ENCODE measurements around the gene SLC1A2. TPM values are rescaled to one million over a fixed set of nuclear protein-coding genes. Genes with fewer than 3 reads are reported as not detected.

Gene SLC1A2
- total and polyA plus RNA-seq, 2 experiments from 2014 or later = 0.70 to 2.8 TPM

GRCh38 chr11:35276396-35277145 lies 142.8 kb downstream of the SLC1A2 start (continued):
- TF ChIP-seq CTCF (conservative IDR thresholded peaks at IDR 0.05; ENCODE audit: low read depth in 2 of 2) (no peak), EZH2 (IDR thresholded peaks at IDR 0.05; ENCODE audit: low read depth, unreplicated experiment) (no peak)

GRCh38 chr11:35275786-35276170 lies 143.6 kb downstream of the SLC1A2 start:
- Histone ChIP-seq H3K4me2 (no peak overlapping the region), H4K20me1 (replicated peaks; ENCODE audit: insufficient read depth) (no peaks in the 10 kb centered on the region), H3K27ac (ENCODE audit: low read depth) (no peak overlapping the region), H3K36me3 (ENCODE audit: insufficient read depth) (no peaks in the 10 kb centered on the region), H3K79me2 (replicated peaks; ENCODE audit: insufficient read depth) (no peaks in the 10 kb centered on the region), H3F3A (replicated peaks; ENCODE audit: low read depth) (no peaks in the 10 kb centered on the region), H3K4me1 (ENCODE audit: insufficient read depth) (no peaks in the 10 kb centered on the region; the same call in 1 of the 2 replicates), H3K4me3 (no peak overlapping the region), H2AFZ (no peak overlapping the region), H3K27me3 (ENCODE audit: insufficient read depth) (no peaks in the 10 kb centered on the region), H3K9me2 (ENCODE audit: insufficient read depth) (peaks cover 6% of the 10 kb centered on the region; the same call in 1 of the 2 replicates)
- H3K27ac Mint-ChIP-seq = no peak overlapping the region
- peaks cover 5% of the 10 kb centered on the region for H3K27me3 Mint-ChIP-seq (ENCODE audit: insufficient read depth, low read depth, poor library complexity)
- ATAC-seq = no peak
- no peak overlapping the region for H3K4me3 Mint-ChIP-seq
- no peak for DNase-seq (ENCODE audit: low spot score)
- H3K9me3 Mint-ChIP-seq = no peaks in the 10 kb centered on the region
- no peaks in the 10 kb centered on the region for H3K36me3 Mint-ChIP-seq (ENCODE audit: low read depth)
- H3K4me1 Mint-ChIP-seq = peaks cover 8% of the 10 kb centered on the region; the same call in 2 of the 3 replicates
- TF ChIP-seq JUNB (IDR thresholded peaks at IDR 0.05; ENCODE audit: unreplicated experiment) (no peak), CTCF (conservative IDR thresholded peaks at IDR 0.05; ENCODE audit: low read depth in 2 of 2) (no peak), STAT1 (IDR thresholded peaks at IDR 0.05; ENCODE audit: unreplicated experiment) (no peak), EZH2 (IDR thresholded peaks at IDR 0.05; ENCODE audit: low read depth, unreplicated experiment) (no peak)

- Mint-ChIP-seq H3K4me3 (no peak overlapping the region), H3K36me3 (ENCODE audit: low read depth) (no peaks in the 10 kb centered on the region), H3K4me1 (peaks cover 8% of the 10 kb centered on the region; the same call in 2 of the 3 replicates), H3K27ac (no peak overlapping the region), H3K27me3 (ENCODE audit: insufficient read depth, low read depth, poor library complexity) (peaks cover 5% of the 10 kb centered on the region), H3K9me3 (no peaks in the 10 kb centered on the region)
- ATAC-seq (peak; percentile 50; the same call in 2 of the 3 replicates), DNase-seq (ENCODE audit: low spot score) (peak; percentile 20)
- H3K4me3 ChIP-seq = no peak overlapping the region
- no peak overlapping the region for H3K27ac ChIP-seq (ENCODE audit: low read depth)
- H3K27me3 ChIP-seq (ENCODE audit: insufficient read depth) = no peaks in the 10 kb centered on the region
- no peaks in the 10 kb centered on the region for H3K36me3 ChIP-seq (ENCODE audit: insufficient read depth)
- H3K9me2 ChIP-seq (ENCODE audit: insufficient read depth) = peaks cover 7% of the 10 kb centered on the region; the same call in 1 of the 2 replicates
- no peaks in the 10 kb centered on the region; the same call in 1 of the 2 replicates for H3K4me1 ChIP-seq (ENCODE audit: insufficient read depth)
- H3K4me2 ChIP-seq = no peak overlapping the region
- no peaks in the 10 kb centered on the region for H3K79me2 ChIP-seq (replicated peaks; ENCODE audit: insufficient read depth)
- no peaks in the 10 kb centered on the region for H3F3A ChIP-seq (replicated peaks; ENCODE audit: low read depth)
- no peak overlapping the region for H2AFZ ChIP-seq
- no peaks in the 10 kb centered on the region for H4K20me1 ChIP-seq (replicated peaks; ENCODE audit: insufficient read depth)
- TF ChIP-seq REST (IDR thresholded peaks at IDR 0.05; ENCODE audit: unreplicated experiment) (no peak), ETS1 (IDR thresholded peaks at IDR 0.05) (no peak), POLR2AphosphoS5 (IDR thresholded peaks at IDR 0.05; ENCODE audit: low read depth) (no peak), JUNB (IDR thresholded peaks at IDR 0.05; ENCODE audit: unreplicated experiment) (no peak), CREB1 (CRISPR knock-in tag; IDR thresholded peaks at IDR 0.05; ENCODE audit: low read depth) (no peak), EZH2phosphoT487 (IDR thresholded peaks at IDR 0.05; ENCODE audit: unreplicated experiment) (no peak), ZNF331 (CRISPR knock-in tag; IDR thresholded peaks at IDR 0.05; ENCODE audit: low read depth) (no peak)
Observed at GRCh38 chr11:35274909-35275785, 144.2 kb downstream of the SLC1A2 start.

All from GM23338 (cell line).